Measurements from ENCODE around the gene PBX4.
"Not testable (repeated sequence)": the region's sequence is repeated elsewhere in the genome, so short reads cannot be mapped to it uniquely, and the experiment has no call there.

Gene PBX4

GRCh38 chr19:19618219-19619051, at the start of gene PBX4:
Gene PBX4, minus strand, starts transcription at chr19:19618687. Its CDS starts 58 bp downstream, at chr19:19618629.
- DNase-seq (ENCODE audit: low read depth), result peak; percentile 92

- not testable (repeated sequence) for DNase-seq (ENCODE audit: low read depth)
Measured at GRCh38 chr19:19665420-19665948, 47.0 kb upstream of the PBX4 start.

- DNase-seq (ENCODE audit: low read depth), result peak; percentile 75
Measured at GRCh38 chr19:19663256-19664120, 45.0 kb upstream of the PBX4 start, which contains the start of gene ATP13A1. Gene ATP13A1, minus strand, starts transcription at chr19:19663676. Its CDS starts 10 bp downstream, at chr19:19663666.

DNA sequence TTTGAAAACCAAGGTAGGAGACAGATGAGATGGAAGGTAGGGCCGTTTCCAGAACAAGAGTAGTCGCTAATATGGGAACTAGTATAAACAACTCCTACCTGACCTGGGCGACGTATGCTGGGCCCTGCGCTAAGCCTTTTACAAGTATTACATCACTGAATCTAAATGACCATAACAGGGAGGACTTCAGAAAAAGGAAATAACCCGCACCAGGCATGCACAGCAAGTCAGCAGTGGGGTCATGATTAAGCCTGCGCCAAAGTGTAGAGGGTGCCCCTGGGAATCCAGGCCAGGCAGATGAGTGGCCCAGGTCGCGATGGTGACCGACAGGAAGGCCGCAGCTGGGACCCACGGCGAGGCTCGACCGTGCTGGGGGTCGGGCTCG, 44.4 kb upstream of the PBX4 start:
- DNase-seq (ENCODE audit: low read depth), result no peak

DNA sequence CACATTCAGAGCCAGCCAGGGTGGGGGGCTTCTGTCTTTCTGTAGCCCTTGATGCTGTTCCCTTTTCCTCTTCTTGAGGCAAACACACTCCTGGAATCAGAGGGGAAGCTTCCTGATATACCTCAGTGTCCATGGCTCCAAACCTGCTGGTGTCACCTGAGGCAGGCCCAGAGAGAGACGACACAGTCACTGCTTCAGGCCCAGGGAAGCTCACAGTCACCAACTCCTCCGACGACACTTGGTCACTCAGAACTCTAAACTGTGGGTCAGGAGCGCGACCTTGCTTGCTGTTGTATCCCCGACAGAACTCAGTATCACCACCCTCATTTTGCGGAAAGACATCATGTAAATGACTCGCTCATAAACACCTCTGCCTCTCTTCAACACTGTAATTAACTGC, 43.9 kb upstream of the PBX4 start:
- DNase-seq (ENCODE audit: low read depth), result no peak

GRCh38 chr19:19661675-19662251, 43.3 kb upstream of the PBX4 start:
- no peak for DNase-seq (ENCODE audit: low read depth)

GRCh38 chr19:19661141-19661674, 42.7 kb upstream of the PBX4 start:
- DNase-seq (ENCODE audit: low read depth), result no peak

DNA sequence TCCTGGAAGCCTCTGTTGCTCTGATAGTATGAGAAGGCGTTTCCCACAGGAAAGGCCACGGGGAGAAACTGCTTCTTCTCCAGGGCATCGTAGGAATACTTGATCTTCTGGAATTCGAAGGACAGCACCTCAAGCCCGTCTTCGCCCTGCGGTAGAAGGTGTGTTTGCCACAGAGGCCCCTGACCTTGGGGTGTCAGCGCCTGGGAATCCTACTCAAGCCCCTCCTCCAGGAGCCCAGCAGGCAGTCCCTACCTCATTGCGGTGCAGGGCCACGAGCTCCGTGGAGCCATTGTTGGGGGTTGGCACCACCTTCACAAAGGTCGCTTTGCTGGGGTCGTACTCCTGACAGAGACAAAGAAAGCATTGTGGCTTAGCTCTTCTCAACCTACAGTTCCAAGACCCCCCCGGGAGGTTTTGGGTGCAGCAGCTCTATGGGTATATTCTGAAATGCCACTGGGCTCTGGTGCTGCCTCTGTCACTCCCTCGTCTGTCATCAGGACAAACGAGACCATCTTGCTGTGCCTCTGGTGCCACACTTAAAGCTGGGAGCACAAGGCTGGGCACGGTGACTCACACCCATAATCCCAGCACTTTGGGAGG, 41.3 kb upstream of the PBX4 start:
- no peak for DNase-seq (ENCODE audit: low read depth)

GRCh38 chr19:19657397-19657783, 38.9 kb upstream of the PBX4 start:
- no peak for DNase-seq (ENCODE audit: low read depth)

DNA sequence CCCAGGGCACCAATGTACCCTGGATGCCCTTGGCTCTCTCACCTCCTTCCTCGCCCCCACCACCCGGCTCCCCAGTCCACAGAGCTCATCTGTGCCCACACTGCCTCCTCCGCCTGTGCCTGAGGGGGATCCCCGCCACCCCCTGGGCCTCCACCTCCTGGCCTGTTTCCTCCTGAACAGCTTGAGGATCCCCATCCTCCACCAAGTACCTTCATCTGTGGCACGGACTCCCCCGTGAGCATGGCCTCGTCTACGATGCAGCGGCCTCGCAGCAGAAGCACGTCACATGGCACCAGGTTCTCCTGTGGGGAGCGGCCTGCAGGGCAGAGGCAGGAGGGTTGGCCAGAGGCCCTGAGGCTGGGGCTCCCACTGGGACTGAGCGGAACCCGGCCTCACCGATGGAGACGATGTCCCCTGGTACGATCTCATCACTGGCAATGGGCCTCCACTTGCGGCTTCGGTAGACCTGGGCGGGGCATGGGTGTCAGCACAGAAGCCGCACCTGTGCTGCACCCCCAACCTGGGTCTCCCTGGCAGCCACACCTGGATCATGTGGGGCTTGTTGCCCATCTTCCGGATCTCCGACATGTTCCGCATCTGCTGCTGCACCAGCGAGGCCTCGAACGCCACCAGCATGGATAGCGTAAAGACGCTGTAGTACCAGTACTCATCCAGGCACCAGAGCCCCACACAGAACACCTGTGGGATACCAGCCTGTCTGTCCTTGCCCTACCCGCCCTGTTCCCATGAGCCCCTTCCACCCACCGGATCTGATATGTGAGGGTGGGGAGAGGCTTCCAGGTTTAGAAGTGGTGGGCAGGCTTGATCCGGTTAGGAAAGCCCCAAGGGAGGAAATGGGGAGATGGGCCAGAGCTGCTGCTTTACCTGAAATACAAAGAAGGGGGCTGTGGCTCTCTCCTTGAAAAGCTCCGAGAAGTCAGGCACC, 38.2 kb upstream of the PBX4 start:
- DNase-seq (ENCODE audit: low read depth), result no peak

DNA sequence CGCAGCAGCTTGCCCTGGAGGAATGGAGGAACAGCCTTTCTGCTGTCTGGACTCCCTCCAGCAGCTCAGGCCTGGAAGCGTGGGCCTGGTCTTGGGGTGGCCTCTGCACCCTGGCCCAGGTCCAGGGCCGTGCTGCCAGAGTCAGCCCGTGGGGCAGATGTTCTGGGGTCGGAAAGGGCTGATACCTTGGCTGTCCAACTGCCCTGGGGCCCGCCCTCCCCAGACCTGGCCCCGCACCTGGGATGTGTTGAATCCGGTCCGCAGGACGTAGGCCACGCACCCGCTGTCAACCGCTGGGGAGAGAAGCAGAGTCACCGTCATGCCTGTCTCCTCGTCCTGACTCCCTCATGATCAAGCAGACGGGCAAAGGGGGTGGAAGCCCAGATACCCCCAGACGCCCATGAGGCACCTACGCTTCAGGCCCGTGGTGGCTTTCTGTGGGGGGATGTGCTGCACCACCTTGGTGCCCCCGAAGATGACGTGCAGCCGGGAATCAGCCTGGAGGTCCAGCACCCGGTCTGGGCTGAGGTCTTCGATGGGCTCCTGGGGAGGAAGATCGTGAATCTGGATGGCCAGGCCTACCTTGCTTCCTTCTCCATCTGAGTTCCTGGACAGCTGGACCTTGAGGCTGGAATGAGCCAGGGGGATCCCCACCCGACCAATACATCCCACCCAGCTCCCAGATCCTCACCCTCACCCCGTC, 37.3 kb upstream of the PBX4 start:
- no peak for DNase-seq (ENCODE audit: low read depth)

DNA sequence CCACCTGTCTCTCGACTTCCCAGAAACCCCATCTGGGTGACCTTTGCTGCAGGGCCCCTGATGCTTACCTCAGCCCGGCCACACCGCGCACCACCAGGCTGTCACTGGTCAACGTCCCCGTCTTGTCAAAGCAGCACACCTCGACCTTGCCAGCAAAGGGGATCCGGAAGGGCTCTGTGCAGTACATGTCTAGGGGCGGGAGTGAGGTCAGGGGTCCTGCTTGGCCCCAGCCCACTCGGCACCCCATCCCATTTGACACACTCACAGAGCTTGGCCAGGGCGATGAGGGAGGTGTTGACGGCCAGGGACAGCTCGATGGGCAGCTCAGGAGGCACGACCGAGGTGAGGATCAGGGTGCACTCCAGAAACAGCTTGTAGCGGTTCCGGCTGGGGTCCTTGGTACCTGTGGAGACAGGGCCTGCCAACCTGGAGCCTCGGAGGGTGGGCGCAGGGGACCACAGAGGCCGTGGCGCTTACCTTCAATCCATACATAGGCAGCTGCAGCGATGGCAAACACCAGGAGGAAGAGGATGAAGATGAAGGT, 36.6 kb upstream of the PBX4 start:
- no peak for DNase-seq (ENCODE audit: low read depth)

DNA sequence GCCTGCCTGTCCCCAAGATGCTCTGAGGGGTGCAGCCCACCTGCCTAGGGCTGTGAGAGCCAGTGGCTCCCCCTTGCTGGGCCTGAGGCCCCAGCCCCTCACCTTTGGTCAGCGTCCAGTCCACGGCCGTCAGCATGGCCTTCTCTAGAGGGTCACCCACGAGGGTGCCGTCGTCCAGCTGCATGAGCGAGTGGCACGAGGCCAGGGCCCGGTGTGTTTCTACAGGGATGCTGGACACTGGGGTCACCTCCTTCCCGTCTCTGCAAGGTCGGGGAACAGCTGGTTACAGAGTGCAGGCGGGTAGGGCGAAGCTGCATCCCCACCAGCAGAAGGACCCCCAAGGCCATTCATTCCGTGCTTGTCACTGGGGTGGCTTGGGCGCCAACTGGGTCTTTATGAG, 36.0 kb upstream of the PBX4 start:
- no peak for DNase-seq (ENCODE audit: low read depth)

DNA sequence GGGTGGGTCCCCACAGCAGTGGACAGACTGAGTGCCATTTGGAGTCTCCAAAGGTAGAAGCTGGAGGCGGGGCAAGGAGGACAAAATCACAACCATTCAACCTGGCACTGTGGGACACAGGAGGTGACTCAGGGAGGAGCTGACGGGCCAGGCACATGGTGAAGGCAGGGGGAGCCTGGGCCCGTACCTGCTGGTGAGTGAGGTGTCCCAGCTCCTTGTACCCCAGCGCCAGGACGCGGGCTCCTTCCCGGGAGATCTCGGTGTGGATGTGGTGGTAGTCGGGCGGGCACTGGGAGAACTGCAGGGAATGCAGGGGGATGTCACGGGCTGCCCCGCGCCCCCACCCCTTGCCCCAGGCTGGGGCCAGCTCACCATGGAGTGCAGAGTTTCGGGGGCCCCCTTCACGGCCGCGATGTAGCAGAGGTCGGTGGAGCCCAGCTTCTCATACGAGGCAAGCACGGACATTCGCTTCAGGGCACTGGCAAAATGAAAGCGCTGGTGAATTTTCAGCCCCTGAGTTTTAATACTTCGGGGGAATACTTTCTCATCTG, 35.2 kb upstream of the PBX4 start:
- no peak for DNase-seq (ENCODE audit: low read depth)

- DNase-seq (ENCODE audit: low read depth), result no peak
Measured at GRCh38 chr19:19652482-19653295, 34.2 kb upstream of the PBX4 start.

GRCh38 chr19:19651076-19651475, 32.6 kb upstream of the PBX4 start:
- DNase-seq (ENCODE audit: low read depth), result no peak

- no peak for DNase-seq (ENCODE audit: low read depth)
Measured at GRCh38 chr19:19650331-19650730, 31.8 kb upstream of the PBX4 start.

DNA sequence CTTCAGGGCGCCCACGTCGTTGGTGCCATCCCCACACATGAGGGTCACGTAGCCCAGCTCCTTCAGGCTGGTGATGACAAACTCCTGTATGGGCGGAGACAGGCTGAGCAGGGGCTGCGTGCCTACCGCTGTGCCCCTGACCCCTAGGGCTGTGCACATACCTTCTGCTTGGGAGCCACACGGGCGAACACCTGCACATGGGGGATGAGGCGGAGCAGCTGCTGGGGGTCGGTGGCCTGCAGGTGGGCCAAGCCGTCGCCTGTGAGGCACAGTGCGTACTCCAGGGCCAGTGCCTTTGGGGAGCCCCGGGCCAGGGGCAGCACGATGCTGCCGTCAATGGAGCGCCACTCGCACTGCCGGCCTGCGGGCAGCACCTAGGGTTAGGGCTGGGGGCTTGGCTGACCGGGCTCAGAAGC, 31.1 kb upstream of the PBX4 start:
- no peak for DNase-seq (ENCODE audit: low read depth)
